ENCODE measurements around the gene COL6A6.
"Not testable (repeated sequence)": the region's sequence is repeated elsewhere in the genome, so short reads cannot be mapped to it uniquely, and the experiment has no call there.

Gene COL6A6

DNA sequence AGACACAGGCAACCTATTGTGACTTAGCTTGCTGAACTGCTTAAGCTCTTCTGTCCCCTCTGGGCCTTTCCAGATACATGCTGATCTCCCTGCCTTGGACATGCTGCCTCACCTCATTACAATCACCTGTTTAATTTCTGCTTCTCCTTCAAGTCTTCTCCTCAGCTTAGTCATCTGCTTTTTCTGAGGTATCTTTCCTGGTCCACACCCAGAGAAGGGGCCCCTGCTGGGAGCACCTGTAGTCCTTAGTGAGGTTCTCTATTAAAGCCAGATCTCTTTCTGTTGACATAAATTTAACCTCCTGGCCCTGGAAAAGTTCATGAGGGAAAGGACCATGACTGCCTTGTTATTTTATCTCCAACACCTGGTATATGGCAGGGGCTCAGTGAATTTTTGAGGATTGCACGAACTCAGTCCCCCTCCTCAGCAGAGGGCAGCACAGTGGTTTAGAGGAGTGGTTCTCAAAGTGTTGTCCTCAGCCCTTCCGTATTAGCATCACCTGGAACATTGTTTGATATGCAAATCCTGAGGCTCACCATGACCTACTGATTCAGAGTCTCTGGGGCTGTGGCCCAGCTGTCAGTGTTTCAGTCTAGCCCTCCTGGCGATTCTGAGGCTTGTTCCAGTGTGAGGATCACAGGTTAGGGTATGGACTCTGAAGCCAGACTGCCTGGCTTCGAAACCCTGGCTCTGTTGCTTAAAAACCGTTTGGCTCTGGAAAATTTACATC lies 12.7 kb downstream of the COL6A6 start:
- DNase-seq (ENCODE audit: low read depth) = no peak

DNA sequence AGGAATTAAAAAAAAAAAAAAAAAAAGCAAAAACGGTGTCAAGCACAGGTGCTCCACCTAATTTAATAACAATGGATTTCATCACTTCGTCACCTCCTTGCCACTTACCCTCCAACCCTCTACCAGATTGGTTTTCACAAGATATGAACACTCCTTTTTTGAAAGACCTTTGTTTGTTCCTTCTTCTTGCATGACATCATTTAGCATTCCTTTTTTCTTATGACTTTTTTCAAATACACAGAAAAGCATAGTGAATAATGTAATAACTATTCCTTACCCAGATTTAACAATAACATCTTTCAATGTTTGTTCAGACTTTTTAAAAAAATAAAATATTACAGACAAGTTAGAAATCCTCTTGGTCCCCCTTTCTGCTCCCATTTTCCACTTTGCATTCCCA lies 16.3 kb downstream of the COL6A6 start:
- no peak for DNase-seq (ENCODE audit: low read depth)

DNA sequence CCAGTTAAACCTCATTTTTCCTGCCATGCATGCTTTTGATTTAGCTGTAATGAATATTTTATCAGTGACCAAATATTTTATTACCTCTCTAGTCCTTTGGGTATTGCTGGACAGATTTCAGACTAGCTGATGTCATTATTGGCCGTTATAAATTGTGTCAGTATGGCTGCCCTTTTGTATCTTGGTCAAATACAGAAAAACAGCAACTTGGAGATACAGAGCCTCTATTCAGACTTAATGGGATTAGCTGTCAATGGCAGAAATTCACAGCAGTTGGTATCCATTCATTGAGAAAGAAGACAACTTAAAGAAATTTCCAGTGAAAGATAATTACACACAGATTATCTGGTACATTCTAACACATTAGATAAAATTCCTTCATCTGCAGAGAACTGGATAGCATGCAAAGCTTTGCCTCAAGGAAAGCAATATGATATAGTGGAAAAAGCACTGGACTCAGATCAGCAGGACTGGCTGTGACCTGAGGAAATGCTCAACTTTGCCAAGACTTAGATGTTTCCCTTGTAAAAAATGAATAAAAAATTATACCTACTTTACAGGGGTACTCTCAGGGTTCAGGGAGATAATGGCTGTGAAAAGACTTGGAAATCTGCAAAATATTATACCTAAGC lies 20.8 kb downstream of the COL6A6 start:
- DNase-seq (ENCODE audit: low read depth) = no peak

DNA sequence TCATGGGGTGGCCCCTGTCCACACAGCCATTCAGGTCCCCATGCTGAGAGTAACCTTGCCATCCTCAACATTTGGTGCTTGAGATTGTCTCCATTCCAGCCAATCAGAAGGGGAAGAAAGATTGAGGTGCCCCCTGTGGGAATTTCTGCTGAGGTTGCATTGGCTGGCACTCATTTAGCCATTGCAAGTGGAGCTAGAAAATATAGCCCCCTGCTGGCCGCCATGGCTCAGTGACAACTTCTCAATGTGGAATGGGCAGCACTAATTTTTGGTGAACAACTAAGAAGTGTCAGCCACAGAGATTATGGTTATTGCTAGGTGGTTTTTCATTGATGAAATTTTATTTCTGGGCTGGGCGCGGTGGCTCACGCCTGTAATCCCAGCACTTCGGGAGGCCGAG lies 22.0 kb downstream of the COL6A6 start:
- no peak for DNase-seq (ENCODE audit: low read depth)

DNA sequence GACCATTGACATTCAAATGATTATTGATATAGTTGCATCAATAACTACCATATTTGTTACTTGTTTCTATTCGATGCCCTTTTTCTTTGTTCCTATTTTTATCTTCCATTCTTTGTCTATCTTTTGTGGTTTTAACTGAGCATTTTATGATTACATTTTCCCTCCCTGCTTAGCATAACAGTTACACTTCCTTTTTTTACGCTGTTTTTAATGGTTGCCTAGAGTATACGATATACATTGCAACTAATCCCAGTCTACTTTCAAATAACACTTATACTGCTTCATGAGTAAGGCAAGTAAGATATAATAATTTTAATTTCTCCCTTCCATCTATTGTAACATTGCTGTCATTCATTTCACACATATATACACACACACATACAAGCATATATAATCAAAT lies 26.3 kb downstream of the COL6A6 start:
- DNase-seq (ENCODE audit: low read depth) = no peak

DNA sequence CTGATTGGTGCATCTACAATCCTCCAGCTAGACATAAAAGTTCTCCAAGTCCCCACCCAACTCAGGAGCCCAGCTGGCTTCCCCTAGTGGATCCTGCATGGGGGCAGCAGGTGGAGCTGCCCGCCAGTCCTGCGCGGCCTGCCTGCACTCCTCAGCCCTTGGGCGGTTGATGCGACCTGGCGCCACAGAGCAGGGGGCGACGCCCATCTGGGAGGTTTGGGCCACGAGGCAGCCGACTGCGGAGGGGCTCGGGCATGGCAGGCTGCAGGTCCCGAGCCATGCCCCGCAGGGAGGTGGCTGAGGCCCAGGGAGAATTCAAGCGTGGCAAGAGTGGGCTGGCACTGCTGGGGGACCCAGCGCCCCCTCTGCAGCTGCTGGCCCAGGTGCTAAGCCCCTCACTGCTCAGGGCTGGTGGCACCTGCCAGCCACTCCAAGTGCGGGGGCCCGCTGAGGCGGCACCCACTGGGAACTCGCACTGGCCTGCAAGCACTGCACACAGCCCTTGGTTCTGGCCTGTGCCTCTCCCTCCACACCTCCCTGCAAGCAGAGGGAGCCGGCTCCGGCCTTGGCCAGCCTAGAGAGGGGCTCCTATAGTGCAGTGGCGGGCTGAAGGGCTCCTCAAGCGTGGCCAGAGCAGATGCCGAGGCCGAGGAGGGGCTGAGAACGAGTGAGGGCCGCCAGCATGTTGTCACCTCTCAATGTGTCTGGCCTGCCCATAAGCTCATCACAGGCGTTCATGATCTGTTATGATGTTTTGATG lies 30.1 kb downstream of the COL6A6 start:
- no peak for DNase-seq (ENCODE audit: low read depth)

DNA sequence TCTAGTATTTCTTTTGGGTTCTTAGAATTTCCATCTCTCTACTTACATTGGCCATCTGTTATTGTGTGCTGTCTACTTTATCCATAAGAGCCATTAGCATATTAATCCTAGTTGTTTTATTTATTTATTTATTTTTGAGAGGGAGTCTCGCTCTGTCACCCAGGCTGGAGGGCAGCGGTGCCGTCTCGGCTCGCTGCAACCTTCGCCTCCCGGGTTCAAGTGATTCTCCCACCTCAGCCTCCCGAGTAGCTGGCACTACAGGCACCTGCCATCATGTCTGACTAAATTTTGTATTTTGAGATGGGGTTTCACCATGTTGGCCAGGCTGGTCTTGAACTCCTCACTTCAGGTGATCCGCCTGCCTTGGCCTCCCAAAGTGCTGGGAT lies 30.7 kb downstream of the COL6A6 start:
- not testable (repeated sequence) for DNase-seq (ENCODE audit: low read depth)

DNA sequence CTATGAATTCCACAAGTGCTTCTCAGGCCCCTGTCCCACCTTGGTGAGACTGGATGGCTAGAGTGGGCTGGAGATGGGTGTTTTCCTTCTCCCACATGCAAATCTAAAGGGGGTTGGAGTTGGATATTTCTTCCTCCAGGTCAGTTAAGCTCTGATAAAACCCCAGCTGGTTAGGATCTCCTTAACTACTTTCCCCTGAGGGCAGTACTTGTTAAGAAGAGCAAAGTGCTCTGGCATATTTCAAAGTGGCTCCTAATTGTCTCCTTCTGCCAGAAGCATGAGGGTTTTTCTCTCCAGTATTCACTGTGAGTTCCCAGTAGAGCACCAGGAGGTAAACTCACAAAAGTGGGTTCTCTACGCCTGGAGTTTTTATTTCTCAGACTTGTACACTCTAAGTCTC lies 31.4 kb downstream of the COL6A6 start:
- no peak for DNase-seq (ENCODE audit: low read depth)

DNA sequence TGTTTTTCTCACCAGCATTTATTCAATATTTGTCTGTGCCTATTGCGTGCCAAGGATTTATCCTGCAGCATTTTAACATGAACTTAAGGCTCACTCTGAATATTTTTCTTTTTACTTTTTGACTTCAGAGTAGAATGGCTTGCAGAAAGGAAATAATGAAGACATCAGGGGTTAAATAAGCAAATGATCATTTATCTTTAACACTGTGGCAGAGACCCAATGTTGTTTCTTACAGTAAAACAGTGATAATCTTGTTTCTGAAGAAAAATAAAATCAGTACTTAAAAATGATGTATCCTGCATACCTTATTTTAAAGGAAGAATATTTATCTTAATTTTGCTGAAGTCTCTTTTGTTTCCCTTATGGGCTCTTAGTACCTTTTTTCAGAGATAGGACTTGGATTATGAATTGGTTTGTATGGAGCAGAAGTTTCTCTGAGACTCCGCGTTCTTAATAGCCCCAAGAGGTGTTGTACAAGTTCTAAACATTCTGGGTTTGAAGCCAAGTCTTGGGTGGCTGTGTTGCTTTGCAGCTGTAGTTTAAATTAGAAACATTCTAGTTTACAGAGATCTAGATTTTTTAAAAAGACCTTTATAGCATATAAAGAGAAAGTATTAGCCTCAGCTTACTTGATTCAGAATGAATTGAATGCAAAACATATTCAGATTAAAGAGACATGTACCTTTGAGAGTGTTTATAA lies 40.5 kb downstream of the COL6A6 start:
- no peak for DNase-seq (ENCODE audit: low read depth)

DNA sequence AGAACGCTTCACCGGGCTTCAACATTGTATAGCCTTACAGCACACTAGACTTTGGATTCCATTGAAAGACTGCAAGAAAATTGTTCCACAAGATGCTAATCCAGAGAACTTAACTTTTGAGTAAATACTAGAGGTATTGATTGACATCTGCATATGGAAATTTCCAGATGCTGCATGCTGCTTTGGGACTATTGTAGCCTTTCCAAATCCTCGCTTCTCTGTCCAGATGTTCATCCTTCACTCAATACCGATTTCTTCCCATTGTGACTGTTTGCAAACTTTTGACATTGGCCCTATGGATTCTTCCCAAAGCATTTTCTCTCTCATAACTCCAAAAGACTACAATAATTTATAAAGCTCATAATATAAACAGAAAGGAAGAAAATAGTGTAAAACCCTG lies 41.4 kb downstream of the COL6A6 start:
- no peak for DNase-seq (ENCODE audit: low read depth)

DNA sequence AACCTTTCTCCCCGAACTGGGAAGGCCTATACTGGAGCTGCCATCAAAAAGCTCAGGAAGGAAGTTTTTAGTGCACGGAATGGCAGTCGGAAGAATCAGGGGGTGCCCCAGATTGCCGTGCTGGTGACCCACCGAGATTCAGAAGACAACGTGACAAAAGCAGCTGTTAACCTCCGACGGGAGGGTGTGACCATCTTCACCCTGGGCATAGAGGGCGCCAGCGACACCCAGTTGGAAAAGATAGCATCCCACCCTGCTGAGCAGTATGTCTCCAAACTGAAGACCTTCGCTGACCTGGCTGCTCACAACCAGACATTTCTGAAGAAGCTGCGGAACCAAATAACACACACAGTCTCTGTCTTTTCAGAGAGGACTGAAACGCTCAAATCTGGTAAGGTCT lies 48.2 kb downstream of the COL6A6 start:
- DNase-seq (ENCODE audit: low read depth) = no peak
